Muscle of leg (tissue), 11 donors: ENCODE data around the gene DSCAM. TPM values are rescaled to one million over a fixed set of nuclear protein-coding genes. Genes with fewer than 3 reads are reported as not detected.
"Not testable (repeated sequence)": the region's sequence is repeated elsewhere in the genome, so short reads cannot be mapped to it uniquely, and the experiment has no call there.

ENCODE experiments used
- DNase-seq: peaks from one replicate; pipeline ENCODE4 v3.0.0; 2013
- H3K27ac ChIP-seq: one replicate; pipeline ENCODE4 v1.5.1; 2013; ENCODE audit warnings: mild to moderate bottlenecking, low read length, control low read depth
- H3K27me3 ChIP-seq: one replicate; pipeline ENCODE4 v1.6.1; 2013; ENCODE audit warnings: low read length; ENCODE audit not compliant: control insufficient read depth, insufficient read depth
- H3K36me3 ChIP-seq: one replicate; pipeline ENCODE4 v1.6.1; 2013; ENCODE audit warnings: low read length; ENCODE audit not compliant: control insufficient read depth, insufficient read depth
- H3K4me1 ChIP-seq: one replicate; pipeline ENCODE4 v1.6.1; 2013; ENCODE audit warnings: low read length; ENCODE audit not compliant: control insufficient read depth, insufficient read depth
- H3K4me3 ChIP-seq: one replicate; pipeline ENCODE4 v1.5.1; 2013; ENCODE audit warnings: low read length, control low read depth
- H3K9me3 ChIP-seq: replicated peaks from 2 replicates; pipeline ENCODE4 v1.6.1; 2013; ENCODE audit warnings: low read depth, low read length; ENCODE audit not compliant: control insufficient read depth
- WGBS: methylation state at CpG from one replicate; pipeline ENCODE4 v1.1.5; 2013; ENCODE audit warnings: missing lambda C conversion rate; ENCODE audit not compliant: insufficient coverage; 5-methylcytosine and 5-hydroxymethylcytosine counted together
- polyA plus RNA-seq, 8 donors: library from polyadenylated mRNA; unstranded; fragments of 120-200 nt; gene quantifications; one replicate each; pipeline versions ENCODE4 v1.2.1 to v1.2.3, GENCODE V29; 2013; ENCODE audit warnings: inconsistent platforms in 1 of 8, low replicate concordance in 1 of 8; ENCODE audit not compliant: insufficient read length in 8 of 8, insufficient read depth in 1 of 8
- total RNA-seq: library from RNA; stranded (reverse); fragments of 120-200 nt; gene quantifications from one replicate; pipeline ENCODE4 v1.2.4, GENCODE V29; 2013

DSCAM gene
- total and polyA plus RNA-seq, 9 donors, result 0.89 to 2.0 (median 1.3) TPM

GRCh38 chr21:40461008-40461407, 385.9 kb downstream of the DSCAM start:
- Histone ChIP-seq H3K4me1 (no peaks in the 10 kb centered on the region), H3K9me3 (no peaks in the 10 kb centered on the region), H3K36me3 (no peaks in the 10 kb centered on the region), H3K4me3 (no peak overlapping the region), H3K27ac (no peak overlapping the region), H3K27me3 (no peaks in the 10 kb centered on the region)
- no peak for DNase-seq
- no CpG with 5 or more reads among the region's 1 CpG for WGBS

GRCh38 chr21:40457741-40458140, 389.2 kb downstream of the DSCAM start:
- Histone ChIP-seq H3K4me3 (no peak overlapping the region), H3K27ac (no peak overlapping the region), H3K4me1 (no peaks in the 10 kb centered on the region), H3K9me3 (no peaks in the 10 kb centered on the region), H3K36me3 (no peaks in the 10 kb centered on the region), H3K27me3 (no peaks in the 10 kb centered on the region)
- DNase-seq, result no peak
- WGBS, result no CpG with 5 or more reads among the region's 2 CpGs

- Histone ChIP-seq H3K27me3 (no peaks in the 10 kb centered on the region), H3K4me1 (no peaks in the 10 kb centered on the region), H3K4me3 (no peak overlapping the region), H3K9me3 (no peaks in the 10 kb centered on the region), H3K27ac (no peak overlapping the region), H3K36me3 (no peaks in the 10 kb centered on the region)
- no CpG with 5 or more reads among the region's 3 CpGs for WGBS
- no peak for DNase-seq
Measured at GRCh38 chr21:40454057-40454456, 392.9 kb downstream of the DSCAM start.

- WGBS, result 44% methylated on average over 1 of the region's 3 CpGs
- Histone ChIP-seq H3K4me1 (no peaks in the 10 kb centered on the region), H3K9me3 (no peaks in the 10 kb centered on the region), H3K36me3 (no peaks in the 10 kb centered on the region), H3K27ac (no peak overlapping the region), H3K27me3 (no peaks in the 10 kb centered on the region), H3K4me3 (no peak overlapping the region)
- DNase-seq, result no peak
Measured at GRCh38 chr21:40453183-40453582, 393.8 kb downstream of the DSCAM start.

GRCh38 chr21:40452548-40452947, 394.4 kb downstream of the DSCAM start:
- Histone ChIP-seq H3K27me3 (no peaks in the 10 kb centered on the region), H3K36me3 (no peaks in the 10 kb centered on the region), H3K4me1 (no peaks in the 10 kb centered on the region), H3K9me3 (no peaks in the 10 kb centered on the region), H3K4me3 (no peak overlapping the region), H3K27ac (no peak overlapping the region)
- DNase-seq, result no peak
- no CpG with 5 or more reads among the region's 1 CpG for WGBS

GRCh38 chr21:40447016-40447415, 399.9 kb downstream of the DSCAM start:
- H3K4me3 ChIP-seq, result no peak overlapping the region
- no CpG with 5 or more reads among the region's 2 CpGs for WGBS
- no peak for DNase-seq
- H3K4me1 ChIP-seq, result no peaks in the 10 kb centered on the region
- H3K27me3 ChIP-seq, result no peaks in the 10 kb centered on the region
- H3K36me3 ChIP-seq, result no peaks in the 10 kb centered on the region
- peaks cover 2% of the 10 kb centered on the region for H3K9me3 ChIP-seq
- no peak overlapping the region for H3K27ac ChIP-seq

GRCh38 chr21:40445349-40445921, 401.5 kb downstream of the DSCAM start:
- no peak for DNase-seq
- Histone ChIP-seq H3K36me3 (no peaks in the 10 kb centered on the region), H3K27ac (no peak overlapping the region), H3K4me1 (no peaks in the 10 kb centered on the region), H3K27me3 (no peaks in the 10 kb centered on the region), H3K9me3 (peaks cover 2% of the 10 kb centered on the region), H3K4me3 (no peak overlapping the region)
- WGBS, result no CpG with 5 or more reads among the region's 2 CpGs

GRCh38 chr21:40439581-40439980, 407.4 kb downstream of the DSCAM start:
- H3K36me3 ChIP-seq, H3K27me3 ChIP-seq, H3K4me1 ChIP-seq, H3K27ac ChIP-seq, H3K4me3 ChIP-seq, H3K9me3 ChIP-seq, DNase-seq: not testable (repeated sequence)
- no CpG with 5 or more reads among the region's 2 CpGs for WGBS

GRCh38 chr21:40438616-40439015, 408.3 kb downstream of the DSCAM start:
- Histone ChIP-seq H3K9me3 (peaks cover 2% of the 10 kb centered on the region), H3K27me3 (no peaks in the 10 kb centered on the region), H3K27ac (no peak overlapping the region), H3K4me1 (no peaks in the 10 kb centered on the region), H3K36me3 (no peaks in the 10 kb centered on the region), H3K4me3 (no peak overlapping the region)
- WGBS, result no CpG with 5 or more reads among the region's 3 CpGs
- no peak for DNase-seq

- Histone ChIP-seq H3K27me3 (no peaks in the 10 kb centered on the region), H3K36me3 (no peaks in the 10 kb centered on the region), H3K4me1 (no peaks in the 10 kb centered on the region), H3K27ac (no peak overlapping the region), H3K4me3 (no peak overlapping the region), H3K9me3 (peaks cover 2% of the 10 kb centered on the region)
- DNase-seq, result no peak
- WGBS, result no CpG with 5 or more reads among the region's 1 CpG
Measured at GRCh38 chr21:40436261-40436660, 410.7 kb downstream of the DSCAM start.

- Histone ChIP-seq H3K27me3 (no peaks in the 10 kb centered on the region), H3K9me3 (no peaks in the 10 kb centered on the region), H3K36me3 (no peaks in the 10 kb centered on the region), H3K4me3 (no peak overlapping the region), H3K4me1 (no peaks in the 10 kb centered on the region), H3K27ac (no peak overlapping the region)
- 100% methylated on average over 1 of the region's 2 CpGs for WGBS
- DNase-seq, result no peak
Measured at GRCh38 chr21:40433538-40433937, 413.4 kb downstream of the DSCAM start.
